Astrocyte (in vitro differentiated cells and primary cell): ENCODE results near the gene CROCC. TPM values are rescaled to one million over a fixed set of nuclear protein-coding genes. Genes with fewer than 3 reads are reported as not detected.

Experiments
- DNase-seq: peaks from one replicate; pipeline ENCODE4 v3.0.0-alpha.2; 2010; ENCODE audit warnings: low read depth
- FAIRE-seq: peaks from 2 replicates; lab custom pipeline; 2011; peaks lifted over from hg19 to GRCh38; lab: Jason Lieb, UNC
- H2AFZ ChIP-seq: 2 replicates; pipeline ENCODE4 v1.6.0; 2012; ENCODE audit warnings: low read depth, low read length, inconsistent platforms
- H3K27ac ChIP-seq: 2 replicates; pipeline ENCODE4 v1.5.1; 2011; ENCODE audit warnings: low read depth, low read length, inconsistent platforms
- H3K27me3 ChIP-seq: 2 replicates; pipeline ENCODE4 v1.6.0; 2011; ENCODE audit warnings: low read length, inconsistent platforms; ENCODE audit not compliant: insufficient read depth
- H3K36me3 ChIP-seq: 2 replicates; pipeline ENCODE4 v1.5.1; 2011; ENCODE audit warnings: low read length, inconsistent platforms; ENCODE audit not compliant: insufficient read depth
- H3K4me1 ChIP-seq: 2 replicates; pipeline ENCODE4 v1.5.1; 2011; ENCODE audit warnings: low read length, inconsistent platforms; ENCODE audit not compliant: insufficient read depth
- H3K4me2 ChIP-seq: 2 replicates; pipeline ENCODE4 v1.6.0; 2012; ENCODE audit warnings: low read length, inconsistent platforms
- H3K4me3 ChIP-seq: 2 replicates; pipeline ENCODE4 v1.5.1; 2011; ENCODE audit warnings: low read depth, mild to moderate bottlenecking, low read length, inconsistent platforms; ENCODE audit not compliant: insufficient read depth
- H3K79me2 ChIP-seq: 2 replicates; pipeline ENCODE4 v1.6.0; 2012; ENCODE audit warnings: mild to moderate bottlenecking, low read length, inconsistent platforms; ENCODE audit not compliant: insufficient read depth
- H3K9ac ChIP-seq: 2 replicates; pipeline ENCODE4 v1.6.0; 2012; ENCODE audit warnings: mild to moderate bottlenecking, low read length, inconsistent platforms
- H3K9me3 ChIP-seq: 2 replicates; pipeline ENCODE4 v1.5.1; 2012; ENCODE audit warnings: low read depth, mild to moderate bottlenecking, low read length, inconsistent platforms; ENCODE audit not compliant: insufficient read depth
- H4K20me1 ChIP-seq: 2 replicates; pipeline ENCODE4 v1.6.0; 2012; ENCODE audit warnings: low read length, inconsistent platforms; ENCODE audit not compliant: insufficient read depth
- H3K27ac Mint-ChIP-seq: one replicate; pipeline ENCODE4 v1.8.0; 2021; ENCODE audit warnings: mild to moderate bottlenecking, mixed read lengths; ENCODE audit not compliant: unreplicated experiment
- H3K27me3 Mint-ChIP-seq: one replicate; pipeline ENCODE4 v1.8.0; 2021; ENCODE audit warnings: low read depth, mixed read lengths; ENCODE audit not compliant: unreplicated experiment
- H3K36me3 Mint-ChIP-seq: one replicate; pipeline ENCODE4 v1.8.0; 2021; ENCODE audit warnings: low read depth, mixed read lengths; ENCODE audit not compliant: unreplicated experiment
- H3K4me1 Mint-ChIP-seq: one replicate; pipeline ENCODE4 v1.8.0; 2021; ENCODE audit warnings: low read depth, mixed read lengths; ENCODE audit not compliant: unreplicated experiment
- H3K4me3 Mint-ChIP-seq: one replicate; pipeline ENCODE4 v1.8.0; 2021; ENCODE audit warnings: mild to moderate bottlenecking, moderate library complexity, mixed read lengths; ENCODE audit not compliant: unreplicated experiment
- H3K9me3 Mint-ChIP-seq: one replicate; pipeline ENCODE4 v1.8.0; 2021; ENCODE audit warnings: mild to moderate bottlenecking, mixed read lengths; ENCODE audit not compliant: unreplicated experiment
- CTCF ChIP-seq: IDR thresholded peaks from 2 replicates; pipeline ENCODE4 v1.5.1; 2011; ENCODE audit warnings: low read depth, mild to moderate bottlenecking, inconsistent platforms, low read length, moderate library complexity; ENCODE audit not compliant: insufficient read depth
- EZH2 ChIP-seq: IDR thresholded peaks from 2 replicates; pipeline ENCODE4 v1.6.1; 2012; ENCODE audit warnings: mild to moderate bottlenecking, low read length, inconsistent platforms; ENCODE audit not compliant: insufficient read depth
- total RNA-seq: library from RNA; stranded (reverse); gene quantifications from 2 replicates; pipeline ENCODE4 v1.2.1, GENCODE V29; 2021

The CROCC gene
- total RNA-seq, 1 donor from 2014 or later: 12.1 TPM

DNA sequence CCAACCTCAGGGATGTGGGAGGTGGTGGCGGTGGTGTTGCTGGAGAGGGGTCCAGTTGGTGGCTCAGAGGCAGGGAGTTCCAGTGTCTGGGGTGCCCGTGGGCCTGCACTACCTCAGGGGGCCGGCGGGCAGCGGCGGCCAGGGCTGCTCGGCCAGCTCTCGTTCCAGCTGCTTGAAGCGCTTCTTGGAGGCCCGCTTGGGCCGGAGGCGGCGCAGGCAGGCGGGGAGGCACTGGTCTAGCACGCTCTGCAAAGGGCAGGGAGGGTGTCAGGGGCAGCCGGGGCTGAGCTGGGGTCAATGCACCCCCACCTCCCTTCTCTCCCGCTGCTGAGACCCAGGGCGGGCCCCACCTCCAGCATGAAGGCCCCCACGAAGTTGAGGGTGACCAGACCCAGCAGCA is 64.4 kb downstream of the CROCC start:
- Mint-ChIP-seq H3K27ac (no peak overlapping the region), H3K4me1 (peaks cover 16% of the 10 kb centered on the region), H3K36me3 (peaks cover 2% of the 10 kb centered on the region), H3K27me3 (no peaks in the 10 kb centered on the region), H3K9me3 (peaks cover 1% of the 10 kb centered on the region), H3K4me3 (no peak overlapping the region)
- no peak for TF ChIP-seq CTCF
- TF ChIP-seq EZH2: no peak
- no peak overlapping the region for H3K4me3 ChIP-seq
- FAIRE-seq (no peak), DNase-seq (no peak)
- H3K4me2 ChIP-seq: no peak overlapping the region
- H3K27ac ChIP-seq: no peak overlapping the region
- H3K79me2 ChIP-seq: no peaks in the 10 kb centered on the region
- H3K4me1 ChIP-seq: peaks cover 27% of the 10 kb centered on the region
- no peaks in the 10 kb centered on the region for H3K36me3 ChIP-seq
- no peaks in the 10 kb centered on the region for H3K27me3 ChIP-seq
- no peaks in the 10 kb centered on the region for H3K9me3 ChIP-seq
- no peak overlapping the region for H3K9ac ChIP-seq
- no peaks in the 10 kb centered on the region for H4K20me1 ChIP-seq
- no peak overlapping the region for H2AFZ ChIP-seq

DNA sequence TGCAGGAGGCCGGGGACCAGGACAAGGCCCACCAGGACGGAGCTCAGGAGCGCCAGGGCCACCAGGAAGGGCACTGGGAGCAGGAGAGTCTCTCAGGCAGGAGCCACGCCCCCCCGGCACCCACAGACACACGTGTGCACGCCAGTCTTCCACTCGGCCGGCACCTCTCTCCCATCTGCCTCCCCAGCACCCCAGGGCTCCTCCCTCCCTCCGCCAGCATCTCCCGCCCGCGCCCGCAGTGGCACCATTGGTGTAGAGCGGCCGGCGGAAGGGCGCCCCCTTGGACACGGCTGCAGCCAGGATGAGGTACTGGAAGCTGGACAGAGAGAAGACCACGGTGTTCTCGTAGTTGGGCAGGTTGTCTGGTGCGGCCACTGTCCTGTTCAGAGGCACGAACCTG is 64.8 kb downstream of the CROCC start:
- H3K9me3 ChIP-seq: no peaks in the 10 kb centered on the region
- Mint-ChIP-seq H3K9me3 (peaks cover 1% of the 10 kb centered on the region), H3K36me3 (peaks cover 4% of the 10 kb centered on the region), H3K4me1 (peaks cover 11% of the 10 kb centered on the region), H3K27me3 (no peaks in the 10 kb centered on the region), H3K27ac (no peak overlapping the region), H3K4me3 (no peak overlapping the region)
- H2AFZ ChIP-seq: no peak overlapping the region
- TF ChIP-seq CTCF (no peak), EZH2 (no peak)
- H3K4me2 ChIP-seq: no peak overlapping the region
- H4K20me1 ChIP-seq: no peaks in the 10 kb centered on the region
- H3K27me3 ChIP-seq: no peaks in the 10 kb centered on the region
- H3K27ac ChIP-seq: no peak overlapping the region
- H3K9ac ChIP-seq: no peak overlapping the region
- H3K79me2 ChIP-seq: no peaks in the 10 kb centered on the region
- H3K36me3 ChIP-seq: no peaks in the 10 kb centered on the region
- FAIRE-seq: no peak
- H3K4me1 ChIP-seq: peaks cover 23% of the 10 kb centered on the region
- DNase-seq: no peak
- H3K4me3 ChIP-seq: no peak overlapping the region

DNA sequence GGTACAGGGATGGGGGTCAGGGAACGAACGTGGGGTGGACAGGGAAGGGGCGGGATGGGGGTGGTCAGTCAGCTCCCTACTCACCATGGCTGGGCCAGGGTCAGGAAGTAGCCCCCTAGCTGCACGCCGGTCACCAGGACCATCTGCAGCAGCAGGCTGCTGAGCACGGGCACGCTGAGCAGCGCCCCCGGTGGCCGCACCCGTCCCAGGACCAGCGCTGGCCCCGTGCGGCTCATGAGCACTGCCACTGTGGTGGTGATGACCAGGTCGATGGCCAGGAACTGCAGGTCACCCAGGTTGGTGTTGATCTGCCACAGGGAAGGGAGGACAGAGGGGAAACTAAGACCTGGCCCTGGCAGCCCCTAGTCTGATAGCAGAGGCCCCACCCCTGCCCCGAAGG is 65.2 kb downstream of the CROCC start:
- Histone ChIP-seq H3K36me3 (no peaks in the 10 kb centered on the region), H2AFZ (no peak overlapping the region), H3K27me3 (no peaks in the 10 kb centered on the region), H3K27ac (no peak overlapping the region), H3K79me2 (no peaks in the 10 kb centered on the region), H3K4me3 (no peak overlapping the region), H4K20me1 (no peaks in the 10 kb centered on the region), H3K9ac (no peak overlapping the region), H3K9me3 (no peaks in the 10 kb centered on the region), H3K4me2 (no peak overlapping the region), H3K4me1 (peaks cover 19% of the 10 kb centered on the region)
- no peak overlapping the region for H3K27ac Mint-ChIP-seq
- no peak overlapping the region for H3K4me3 Mint-ChIP-seq
- TF ChIP-seq CTCF: peak; percentile 19
- TF ChIP-seq EZH2: no peak
- H3K36me3 Mint-ChIP-seq: peaks cover 4% of the 10 kb centered on the region
- no peaks in the 10 kb centered on the region for H3K27me3 Mint-ChIP-seq
- DNase-seq (no peak), FAIRE-seq (no peak)
- H3K9me3 Mint-ChIP-seq: peaks cover 1% of the 10 kb centered on the region
- H3K4me1 Mint-ChIP-seq: peaks cover 11% of the 10 kb centered on the region
